ENCODE data around the gene SREBF2.

- TF ChIP-seq ESRRA (IDR thresholded peaks at IDR 0.05; ENCODE audit: borderline replicate concordance, low read length) (no peak), CTCF (IDR thresholded peaks at IDR 0.05) (no peak), ELK1 (IDR thresholded peaks at IDR 0.05; ENCODE audit: low read depth, low read length) (no peak)
- TF ChIP-seq, protein P1, sequence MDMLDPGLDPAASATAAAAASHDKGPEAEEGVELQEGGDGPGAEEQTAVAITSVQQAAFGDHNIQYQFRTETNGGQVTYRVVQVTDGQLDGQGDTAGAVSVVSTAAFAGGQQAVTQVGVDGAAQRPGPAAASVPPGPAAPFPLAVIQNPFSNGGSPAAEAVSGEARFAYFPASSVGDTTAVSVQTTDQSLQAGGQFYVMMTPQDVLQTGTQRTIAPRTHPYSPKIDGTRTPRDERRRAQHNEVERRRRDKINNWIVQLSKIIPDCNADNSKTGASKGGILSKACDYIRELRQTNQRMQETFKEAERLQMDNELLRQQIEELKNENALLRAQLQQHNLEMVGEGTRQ (IDR thresholded peaks at IDR 0.05) = no peak
- TF ChIP-seq, protein P2, sequence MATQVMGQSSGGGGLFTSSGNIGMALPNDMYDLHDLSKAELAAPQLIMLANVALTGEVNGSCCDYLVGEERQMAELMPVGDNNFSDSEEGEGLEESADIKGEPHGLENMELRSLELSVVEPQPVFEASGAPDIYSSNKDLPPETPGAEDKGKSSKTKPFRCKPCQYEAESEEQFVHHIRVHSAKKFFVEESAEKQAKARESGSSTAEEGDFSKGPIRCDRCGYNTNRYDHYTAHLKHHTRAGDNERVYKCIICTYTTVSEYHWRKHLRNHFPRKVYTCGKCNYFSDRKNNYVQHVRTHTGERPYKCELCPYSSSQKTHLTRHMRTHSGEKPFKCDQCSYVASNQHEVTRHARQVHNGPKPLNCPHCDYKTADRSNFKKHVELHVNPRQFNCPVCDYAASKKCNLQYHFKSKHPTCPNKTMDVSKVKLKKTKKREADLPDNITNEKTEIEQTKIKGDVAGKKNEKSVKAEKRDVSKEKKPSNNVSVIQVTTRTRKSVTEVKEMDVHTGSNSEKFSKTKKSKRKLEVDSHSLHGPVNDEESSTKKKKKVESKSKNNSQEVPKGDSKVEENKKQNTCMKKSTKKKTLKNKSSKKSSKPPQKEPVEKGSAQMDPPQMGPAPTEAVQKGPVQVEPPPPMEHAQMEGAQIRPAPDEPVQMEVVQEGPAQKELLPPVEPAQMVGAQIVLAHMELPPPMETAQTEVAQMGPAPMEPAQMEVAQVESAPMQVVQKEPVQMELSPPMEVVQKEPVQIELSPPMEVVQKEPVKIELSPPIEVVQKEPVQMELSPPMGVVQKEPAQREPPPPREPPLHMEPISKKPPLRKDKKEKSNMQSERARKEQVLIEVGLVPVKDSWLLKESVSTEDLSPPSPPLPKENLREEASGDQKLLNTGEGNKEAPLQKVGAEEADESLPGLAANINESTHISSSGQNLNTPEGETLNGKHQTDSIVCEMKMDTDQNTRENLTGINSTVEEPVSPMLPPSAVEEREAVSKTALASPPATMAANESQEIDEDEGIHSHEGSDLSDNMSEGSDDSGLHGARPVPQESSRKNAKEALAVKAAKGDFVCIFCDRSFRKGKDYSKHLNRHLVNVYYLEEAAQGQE (IDR thresholded peaks at IDR 0.05) = no peak
These were observed 114.6 kb downstream of the SREBF2 start for GRCh38 chr22:41947424-41948080.
